Measurements from ENCODE around the gene ASIC2.

Gene ASIC2

GRCh38 chr17:33124871-33125551 is 168.1 kb downstream of the ASIC2 start (continued):
- TF ChIP-seq POU6F1 (CRISPR knock-in tag; IDR thresholded peaks at IDR 0.05; ENCODE audit: borderline replicate concordance, low read depth) (no peak), ISL1 (CRISPR knock-in tag; IDR thresholded peaks at IDR 0.05) (no peak), CSRNP3 (CRISPR knock-in tag; IDR thresholded peaks at IDR 0.05) (no peak), ZNF70 (CRISPR knock-in tag; IDR thresholded peaks at IDR 0.05) (no peak), PPARA (CRISPR knock-in tag; IDR thresholded peaks at IDR 0.05; ENCODE audit: borderline replicate concordance) (no peak), TCF4 (CRISPR knock-in tag; IDR thresholded peaks at IDR 0.05; ENCODE audit: borderline replicate concordance) (no peak), ZNF8 (CRISPR knock-in tag; IDR thresholded peaks at IDR 0.05) (no peak), ZFP3 (CRISPR knock-in tag; IDR thresholded peaks at IDR 0.05) (no peak), TOX (CRISPR knock-in tag; IDR thresholded peaks at IDR 0.05; ENCODE audit: borderline replicate concordance) (no peak)

GRCh38 chr17:33124185-33124584 is 168.9 kb downstream of the ASIC2 start:
- no peak for ATAC-seq
- no peak for TF ChIP-seq RARB (CRISPR knock-in tag; IDR thresholded peaks at IDR 0.05)
- no peak for TF ChIP-seq ISL1 (CRISPR knock-in tag; IDR thresholded peaks at IDR 0.05)
- no peak for TF ChIP-seq PATZ1 (CRISPR knock-in tag; IDR thresholded peaks at IDR 0.05; ENCODE audit: borderline replicate concordance)
- no peak for TF ChIP-seq ZNF565 (CRISPR knock-in tag; conservative IDR thresholded peaks at IDR 0.05; ENCODE audit: low read depth)
- TF ChIP-seq ESRRG (CRISPR knock-in tag; IDR thresholded peaks at IDR 0.05), result no peak
- TF ChIP-seq ZFP3 (CRISPR knock-in tag; IDR thresholded peaks at IDR 0.05), result no peak
- TF ChIP-seq SNAI2 (CRISPR knock-in tag; IDR thresholded peaks at IDR 0.05), result no peak
- no peak for TF ChIP-seq TSHZ2 (CRISPR knock-in tag; IDR thresholded peaks at IDR 0.05)
- TF ChIP-seq ZFP30 (CRISPR knock-in tag; IDR thresholded peaks at IDR 0.05), result no peak
- TF ChIP-seq PPARA (CRISPR knock-in tag; IDR thresholded peaks at IDR 0.05; ENCODE audit: borderline replicate concordance), result no peak
- no peak for TF ChIP-seq CSDC2 (CRISPR knock-in tag; IDR thresholded peaks at IDR 0.05)
- TF ChIP-seq OSR1 (CRISPR knock-in tag; IDR thresholded peaks at IDR 0.05), result no peak
- TF ChIP-seq BACH2 (CRISPR knock-in tag; IDR thresholded peaks at IDR 0.05; ENCODE audit: borderline replicate concordance), result no peak
- TF ChIP-seq ZNF70 (CRISPR knock-in tag; IDR thresholded peaks at IDR 0.05), result no peak

- no peak for ATAC-seq
- TF ChIP-seq TOX (CRISPR knock-in tag; IDR thresholded peaks at IDR 0.05; ENCODE audit: borderline replicate concordance), result no peak
- no peak for TF ChIP-seq SNAI2 (CRISPR knock-in tag; IDR thresholded peaks at IDR 0.05)
- no peak for TF ChIP-seq CSDC2 (CRISPR knock-in tag; IDR thresholded peaks at IDR 0.05)
- TF ChIP-seq OSR1 (CRISPR knock-in tag; IDR thresholded peaks at IDR 0.05), result no peak
- TF ChIP-seq RARB (CRISPR knock-in tag; IDR thresholded peaks at IDR 0.05), result no peak
- no peak for TF ChIP-seq ARNTL (CRISPR knock-in tag; IDR thresholded peaks at IDR 0.05; ENCODE audit: borderline replicate concordance, low read depth)
- no peak for TF ChIP-seq ZNF8 (CRISPR knock-in tag; IDR thresholded peaks at IDR 0.05)
- TF ChIP-seq CSRNP3 (CRISPR knock-in tag; IDR thresholded peaks at IDR 0.05), result no peak
- no peak for TF ChIP-seq ESRRG (CRISPR knock-in tag; IDR thresholded peaks at IDR 0.05)
- no peak for TF ChIP-seq ZNF70 (CRISPR knock-in tag; IDR thresholded peaks at IDR 0.05)
- TF ChIP-seq ZC3H10 (CRISPR knock-in tag; IDR thresholded peaks at IDR 0.05), result no peak
- no peak for TF ChIP-seq TCF4 (CRISPR knock-in tag; IDR thresholded peaks at IDR 0.05; ENCODE audit: borderline replicate concordance)
Observed at GRCh38 chr17:33121756-33122155, 171.3 kb downstream of the ASIC2 start.

Measured in SK-N-SH treated with all-trans-retinoic acid at 6 μM for 48 hours (cell line).